Activated CD4-positive, CD25-positive, alpha-beta regulatory T cell (primary cell): ENCODE data around the gene NHLRC4.
A peak's percentile ranks its signal among the peaks of the same experiment; 100 is the strongest.

Experiments
- DNase-seq, 4 experiments: peaks; one replicate each; lab custom pipeline; 2025; lab: John Stamatoyannopoulos, UW

The NHLRC4 gene

DNA sequence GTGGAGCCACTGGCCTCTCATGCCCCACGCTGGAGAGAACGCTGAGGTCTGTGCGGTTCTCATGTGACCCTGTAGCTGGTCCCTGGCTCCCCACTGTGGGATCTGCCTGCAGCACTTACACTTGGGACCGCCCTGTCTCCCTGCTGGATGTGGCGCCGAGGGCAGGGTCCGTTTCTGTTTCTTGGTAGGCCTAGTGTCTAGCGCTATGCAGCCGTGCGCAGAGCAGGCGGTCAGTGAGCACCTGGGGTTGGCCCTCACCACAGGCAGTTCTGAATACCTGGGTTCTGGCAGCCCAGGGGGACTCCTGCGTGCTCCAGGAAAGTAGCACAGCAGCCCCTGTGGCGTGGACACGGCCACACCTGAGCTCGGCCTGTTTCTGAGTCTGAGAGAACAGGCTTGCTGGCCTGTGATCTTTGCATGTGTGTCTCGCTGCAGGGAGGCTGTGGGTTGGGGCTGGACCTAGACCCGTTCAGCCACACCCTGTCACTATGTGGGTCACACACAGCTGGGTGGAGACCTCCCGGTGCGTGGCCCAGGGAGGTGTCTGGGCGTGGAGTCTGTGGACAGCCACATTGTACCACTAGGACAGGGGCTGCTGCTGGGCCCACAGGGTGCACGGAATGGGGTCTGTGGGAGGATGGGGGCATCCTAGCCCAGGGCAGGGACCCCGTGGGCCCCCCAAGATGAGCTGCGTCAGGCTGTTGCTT, 36.5 kb upstream of the NHLRC4 start:
- no peak for DNase-seq

- no peak for DNase-seq
Measured at GRCh38 chr16:531494-532125, 35.2 kb upstream of the NHLRC4 start.

- no peak for DNase-seq
Measured at GRCh38 chr16:533391-534123, 33.2 kb upstream of the NHLRC4 start.

DNA sequence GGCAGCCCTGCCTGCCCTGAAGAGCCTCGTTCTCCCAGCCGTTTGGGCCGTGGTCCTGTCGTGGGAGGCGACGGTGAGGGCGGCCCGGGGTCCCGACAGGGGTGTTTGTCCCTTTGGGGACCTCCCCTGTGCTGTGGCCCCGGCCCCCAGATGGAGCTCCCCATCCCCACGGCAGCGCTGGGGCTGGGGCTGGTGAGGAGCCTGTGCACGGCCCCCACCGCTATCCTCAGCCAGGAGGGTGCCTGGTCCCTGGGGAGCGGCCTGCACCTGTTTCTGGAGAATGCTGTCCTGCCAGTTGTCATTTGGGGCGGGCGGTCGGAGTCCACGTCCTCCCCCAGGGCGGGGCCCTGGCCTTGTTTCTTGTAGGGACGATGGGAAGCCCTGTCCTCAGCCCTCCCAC, 32.7 kb upstream of the NHLRC4 start:
- no peak for DNase-seq

GRCh38 chr16:534856-535445, 31.9 kb upstream of the NHLRC4 start:
- DNase-seq, result no peak

DNA sequence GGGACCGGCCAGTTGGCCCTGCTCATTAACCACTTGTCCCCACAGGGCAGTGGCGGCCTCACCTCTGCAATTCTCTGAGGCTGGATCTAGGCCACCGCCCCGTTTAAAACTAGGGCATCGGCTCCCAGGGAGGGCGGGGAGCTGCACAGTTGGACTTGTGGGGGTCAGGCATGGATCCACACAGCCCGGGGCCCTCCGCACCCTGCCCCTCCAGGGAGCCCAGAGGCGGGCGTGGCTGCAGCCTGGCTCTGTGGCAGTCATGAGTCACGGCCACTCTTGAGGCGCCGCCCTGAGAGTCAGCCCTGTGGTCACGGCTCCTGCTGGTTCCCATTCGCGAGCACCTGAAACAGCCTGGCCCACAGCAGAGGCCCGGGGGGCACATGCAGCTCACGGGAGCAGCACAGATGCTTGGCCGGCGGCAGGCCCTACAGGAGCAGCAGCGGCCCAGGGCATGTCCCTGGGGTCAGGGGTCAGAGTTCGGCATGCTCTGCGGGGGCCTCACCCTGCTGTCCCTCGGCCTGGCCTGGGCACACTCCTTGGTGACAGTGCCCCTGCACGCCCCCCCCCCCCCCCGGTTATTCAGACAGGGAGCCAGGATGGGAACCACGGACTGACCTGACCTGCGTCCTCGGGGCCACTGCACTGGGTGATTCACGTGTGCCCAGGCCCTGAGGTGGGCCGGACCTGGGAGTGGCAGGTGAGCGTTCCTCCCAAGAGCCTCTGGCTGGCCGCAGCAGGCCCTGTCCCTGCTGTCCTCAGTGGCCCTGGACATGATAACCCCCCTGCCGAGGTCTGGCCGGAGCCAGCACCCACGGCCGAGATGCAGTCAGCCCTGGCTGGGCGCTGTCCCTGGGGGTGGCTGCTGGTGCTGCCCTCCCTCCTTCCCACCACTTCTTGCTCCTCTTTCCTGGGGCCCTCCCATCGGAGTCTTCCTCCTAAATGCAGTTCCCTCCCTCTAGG, 31.1 kb upstream of the NHLRC4 start:
- DNase-seq, result no peak

DNA sequence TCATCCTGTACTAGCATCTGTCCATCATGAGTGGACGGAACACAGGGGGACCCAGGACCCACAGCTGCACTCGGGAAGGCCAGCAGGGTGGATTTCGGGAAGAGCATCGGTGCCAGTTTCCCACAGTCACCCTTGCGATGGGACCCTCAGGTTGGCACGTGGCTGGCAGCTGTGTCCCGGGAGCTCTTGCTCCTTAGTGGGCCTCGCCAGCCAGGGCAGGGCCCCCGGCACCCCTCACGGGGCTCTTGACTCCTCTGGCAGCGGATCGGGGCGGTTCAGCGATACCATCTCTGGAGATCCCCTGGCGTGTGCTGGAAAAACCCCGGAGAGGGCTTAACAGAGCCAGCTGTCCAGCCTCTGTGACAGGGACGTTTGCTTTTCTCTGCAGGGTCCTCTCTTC, 30.1 kb upstream of the NHLRC4 start:
- no peak for DNase-seq

DNA sequence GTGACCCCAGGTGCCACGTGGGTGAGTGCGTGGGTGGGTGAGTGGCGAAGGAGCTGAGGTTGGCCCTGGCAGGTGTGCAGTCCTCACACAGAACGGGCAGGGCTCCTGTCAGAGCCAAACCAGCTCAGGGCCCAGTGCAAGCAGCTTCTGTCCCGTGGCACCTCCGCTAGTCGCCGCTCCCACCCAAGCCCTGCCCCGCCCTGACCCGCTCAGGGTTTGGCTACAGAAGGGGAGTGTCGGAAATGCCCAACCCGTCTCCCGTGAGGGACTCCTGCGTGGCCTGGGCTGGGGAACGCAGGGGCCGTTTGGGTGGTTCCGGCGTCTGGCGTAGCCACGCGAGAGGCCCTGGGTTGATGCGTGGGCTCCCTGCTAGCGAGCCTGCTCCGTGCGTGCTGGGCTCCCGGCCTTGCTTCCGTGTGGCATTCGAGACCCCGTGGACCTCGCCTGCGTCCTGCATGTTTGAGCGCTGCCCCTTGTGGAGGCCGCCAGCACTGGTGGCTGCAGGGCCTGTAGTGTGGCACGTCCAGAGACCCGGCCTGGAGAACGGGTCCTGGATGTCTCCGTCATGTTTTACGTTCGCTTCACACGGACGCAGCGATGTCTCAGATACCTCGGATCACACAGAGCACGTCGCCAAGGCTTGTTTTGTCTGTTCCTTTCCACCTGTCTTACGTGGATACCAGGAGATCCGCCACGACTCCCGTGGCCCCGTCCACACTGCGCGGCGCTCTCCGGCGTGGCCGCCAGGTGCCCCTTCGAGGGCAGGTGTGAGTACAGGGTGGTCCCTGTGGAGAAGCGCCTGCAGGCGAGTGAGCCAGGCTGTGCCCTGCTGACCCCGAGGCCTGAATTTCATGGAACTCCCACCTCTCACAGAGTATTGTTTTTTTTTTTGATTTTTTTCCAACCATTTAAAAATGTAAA, 29.1 kb upstream of the NHLRC4 start:
- no peak for DNase-seq

DNA sequence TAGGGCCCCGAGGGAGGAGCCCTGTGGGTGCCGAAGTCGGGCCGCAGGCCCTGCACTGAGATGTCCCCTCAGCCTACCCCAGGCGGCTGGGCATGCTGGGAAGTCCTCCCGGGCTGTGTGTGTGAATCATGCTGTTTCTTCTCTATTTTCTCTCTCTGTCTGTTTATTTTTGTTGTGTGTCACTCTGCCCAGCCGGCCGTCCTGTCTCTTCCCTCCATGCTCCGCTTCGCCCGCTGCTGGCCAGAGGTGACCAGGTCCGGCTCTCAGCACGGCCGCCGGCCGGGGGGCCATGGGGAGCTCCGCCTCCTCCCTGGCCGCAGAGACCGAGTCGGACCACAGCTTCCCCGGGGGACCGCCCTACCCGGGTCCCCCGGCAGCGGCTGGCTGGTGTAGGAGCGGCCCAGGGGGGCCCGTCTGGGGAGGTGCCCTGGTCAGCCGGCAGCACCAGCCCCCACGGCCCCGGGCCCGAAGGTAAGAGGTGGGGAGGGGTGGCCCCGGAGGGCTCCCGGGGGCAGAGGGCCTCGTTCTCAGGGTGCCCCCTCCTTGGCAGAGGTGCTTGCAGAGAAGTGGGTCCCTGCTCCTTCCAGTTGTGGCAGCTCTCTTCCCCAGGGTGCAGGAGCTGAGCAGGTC, 26.8 kb upstream of the NHLRC4 start:
- DNase-seq, result no peak

DNA sequence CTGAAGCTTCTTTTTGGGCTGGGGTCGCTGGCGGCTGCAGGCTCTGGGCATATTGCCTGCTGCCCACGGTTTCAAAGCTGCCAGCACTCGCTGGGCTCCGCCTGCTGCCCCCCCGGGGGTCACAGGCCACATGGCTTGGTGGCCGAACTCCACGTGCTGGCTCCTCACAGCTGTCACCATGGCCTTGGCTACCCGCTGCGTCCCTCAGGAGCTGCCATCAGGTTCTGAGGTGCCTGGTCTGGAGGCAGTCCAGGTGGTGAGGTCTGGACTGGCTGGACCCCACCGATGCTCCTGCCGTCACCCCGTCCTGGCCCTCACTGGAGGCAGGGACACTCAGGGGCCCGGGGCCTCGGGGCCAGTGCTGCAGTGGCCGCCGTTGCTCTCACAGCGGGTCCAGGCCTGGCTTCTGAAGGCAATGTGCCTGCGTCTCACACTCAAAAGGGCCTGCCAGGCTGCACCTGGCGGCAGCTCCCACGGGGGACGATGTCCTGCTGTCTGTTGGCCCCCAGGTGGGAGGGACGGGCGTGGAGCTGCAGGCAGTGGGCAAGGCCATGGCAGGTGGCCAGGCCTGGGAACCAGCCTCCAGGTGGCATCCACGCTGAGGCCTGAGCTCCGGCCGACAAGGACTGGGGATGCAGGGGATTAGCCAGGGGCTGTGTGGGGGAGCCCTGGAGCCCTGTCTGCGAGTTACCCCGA, 26.0 kb upstream of the NHLRC4 start:
- no peak for DNase-seq

- no peak for DNase-seq
Measured at GRCh38 chr16:543301-544164, 23.3 kb upstream of the NHLRC4 start.

DNA sequence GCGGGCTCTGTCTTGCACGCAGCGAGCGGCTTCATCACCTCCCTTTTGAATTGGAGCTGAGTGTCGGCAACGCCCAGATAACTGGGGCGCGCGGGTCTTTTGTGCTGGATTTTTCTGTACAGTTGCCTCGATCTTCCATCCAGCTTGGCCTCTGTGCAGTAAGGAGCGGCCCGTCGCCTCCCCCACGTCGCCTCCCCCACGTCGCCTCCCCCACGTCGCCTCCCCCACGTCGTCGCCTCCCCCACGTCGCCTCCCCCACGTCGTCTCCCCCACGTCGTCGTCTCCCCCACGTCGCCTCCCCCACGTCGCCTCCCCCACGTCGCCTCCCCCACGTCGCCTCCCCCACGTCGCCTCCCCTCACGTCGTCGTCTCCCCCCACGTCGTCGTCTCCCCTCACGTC, 22.3 kb upstream of the NHLRC4 start:
- DNase-seq, result no peak

DNA sequence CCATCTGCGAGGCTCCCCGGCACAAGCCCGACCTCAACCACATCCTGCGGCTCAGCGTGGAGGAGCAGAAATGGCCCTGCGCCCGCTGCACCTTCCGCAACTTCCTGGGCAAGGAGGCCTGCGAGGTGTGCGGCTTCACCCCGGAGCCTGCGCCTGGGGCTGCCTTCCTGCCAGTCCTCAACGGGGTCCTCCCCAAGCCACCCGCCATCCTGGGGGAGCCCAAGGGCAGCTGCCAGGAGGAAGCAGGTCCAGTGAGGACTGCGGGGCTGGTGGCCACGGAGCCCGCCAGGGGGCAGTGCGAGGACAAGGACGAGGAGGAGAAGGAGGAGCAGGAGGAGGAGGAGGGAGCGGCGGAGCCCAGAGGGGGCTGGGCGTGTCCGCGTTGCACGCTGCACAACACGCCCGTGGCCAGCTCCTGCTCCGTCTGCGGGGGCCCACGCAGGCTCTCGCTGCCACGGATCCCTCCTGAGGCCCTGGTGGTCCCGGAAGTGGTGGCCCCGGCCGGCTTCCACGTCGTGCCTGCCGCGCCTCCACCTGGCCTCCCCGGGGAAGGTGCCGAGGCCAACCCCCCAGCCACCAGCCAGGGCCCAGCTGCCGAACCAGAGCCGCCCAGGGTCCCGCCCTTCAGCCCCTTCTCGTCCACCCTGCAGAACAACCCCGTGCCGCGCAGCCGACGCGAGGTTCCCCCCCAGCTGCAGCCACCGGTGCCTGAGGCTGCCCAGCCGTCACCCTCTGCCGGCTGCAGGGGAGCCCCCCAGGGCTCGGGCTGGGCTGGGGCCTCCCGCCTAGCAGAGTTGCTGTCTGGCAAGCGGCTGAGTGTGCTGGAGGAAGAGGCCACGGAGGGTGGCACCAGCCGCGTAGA, 19.7 kb upstream of the NHLRC4 start:
- DNase-seq, result peak in 1 of 4 experiments; percentile 20

- no peak for DNase-seq
Measured at GRCh38 chr16:548586-548985, 18.2 kb upstream of the NHLRC4 start.

- DNase-seq, result no peak
Measured at GRCh38 chr16:549544-550263, 17.1 kb upstream of the NHLRC4 start.

- no peak for DNase-seq
Measured at GRCh38 chr16:551210-551609, 15.6 kb upstream of the NHLRC4 start.

GRCh38 chr16:552171-552570, 14.6 kb upstream of the NHLRC4 start:
- DNase-seq, result no peak
